NCI-H2171 (cell line): Measurements from ENCODE around the gene ANAPC7.
"Not testable (repeated sequence)": the region's sequence is repeated elsewhere in the genome, so short reads cannot be mapped to it uniquely, and the experiment has no call there.

ENCODE experiments used
- DNase-seq: peaks from one replicate; lab custom pipeline; 2025; lab: John Stamatoyannopoulos, UW

The ANAPC7 gene, protein sequence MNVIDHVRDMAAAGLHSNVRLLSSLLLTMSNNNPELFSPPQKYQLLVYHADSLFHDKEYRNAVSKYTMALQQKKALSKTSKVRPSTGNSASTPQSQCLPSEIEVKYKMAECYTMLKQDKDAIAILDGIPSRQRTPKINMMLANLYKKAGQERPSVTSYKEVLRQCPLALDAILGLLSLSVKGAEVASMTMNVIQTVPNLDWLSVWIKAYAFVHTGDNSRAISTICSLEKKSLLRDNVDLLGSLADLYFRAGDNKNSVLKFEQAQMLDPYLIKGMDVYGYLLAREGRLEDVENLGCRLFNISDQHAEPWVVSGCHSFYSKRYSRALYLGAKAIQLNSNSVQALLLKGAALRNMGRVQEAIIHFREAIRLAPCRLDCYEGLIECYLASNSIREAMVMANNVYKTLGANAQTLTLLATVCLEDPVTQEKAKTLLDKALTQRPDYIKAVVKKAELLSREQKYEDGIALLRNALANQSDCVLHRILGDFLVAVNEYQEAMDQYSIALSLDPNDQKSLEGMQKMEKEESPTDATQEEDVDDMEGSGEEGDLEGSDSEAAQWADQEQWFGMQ

DNA sequence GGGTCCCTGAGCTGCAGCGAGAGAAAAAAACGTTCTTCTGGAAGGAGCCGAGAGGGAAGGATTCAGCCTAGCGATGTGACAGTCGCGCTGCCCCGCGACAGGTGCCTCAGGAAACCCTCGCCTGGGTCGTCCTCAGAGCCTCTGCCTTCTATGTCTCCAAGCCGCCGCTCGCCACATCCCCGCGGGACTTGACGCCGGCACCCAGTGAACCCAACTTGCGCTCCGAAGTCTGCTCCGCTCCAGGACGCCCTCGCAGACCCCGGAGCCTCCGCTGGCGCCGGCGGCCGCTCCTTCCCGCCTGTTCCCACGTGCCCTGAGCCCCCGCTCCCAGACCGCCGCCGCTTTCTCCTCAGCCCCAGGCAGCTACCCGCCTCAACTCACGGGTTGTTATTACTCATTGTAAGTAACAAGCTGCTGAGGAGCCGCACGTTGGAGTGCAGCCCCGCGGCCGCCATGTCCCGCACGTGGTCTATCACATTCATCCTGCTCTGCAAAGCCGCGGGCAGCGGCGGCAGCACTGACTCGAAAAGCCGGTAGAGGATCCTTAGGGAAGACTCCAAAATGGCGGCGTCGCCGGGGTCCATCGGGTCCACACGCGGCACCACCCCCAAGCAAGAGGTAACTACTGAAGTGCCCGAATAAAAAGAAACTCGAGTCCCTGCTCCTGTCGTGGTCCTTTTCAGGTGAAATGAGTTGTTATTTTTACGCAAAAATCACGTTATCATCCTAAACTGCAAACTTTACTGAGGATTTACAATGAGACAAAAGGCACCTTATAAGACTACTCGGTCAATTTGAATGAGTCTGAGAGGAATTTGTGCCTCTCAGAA lies at the start of gene ANAPC7:
ANAPC7 (minus strand) TSS at position 563 of the 830 bp plus-strand sequence; CDS start at position 482, 81 bp downstream.
- peak; percentile 92 for DNase-seq

DNA sequence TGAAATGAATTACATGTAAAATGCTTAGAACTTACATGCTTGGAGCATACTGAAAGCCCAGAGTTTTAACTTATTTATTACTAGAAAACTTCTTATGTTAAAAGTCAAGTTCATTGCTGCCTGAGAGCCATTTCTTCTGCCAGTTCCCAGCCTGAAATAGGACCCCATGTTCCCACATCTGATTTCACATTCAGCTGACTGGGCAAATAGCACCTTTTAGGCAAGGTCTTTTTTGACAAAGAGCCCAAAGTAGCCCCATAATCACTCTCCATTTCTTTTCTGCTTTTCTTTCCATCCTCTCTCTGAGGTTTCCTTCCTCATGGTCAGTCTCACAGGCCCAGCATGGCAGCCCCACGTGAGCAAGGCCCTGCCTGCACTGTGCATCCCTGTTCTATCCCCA lies 47.8 kb upstream of the ANAPC7 start:
- DNase-seq: no peak

DNA sequence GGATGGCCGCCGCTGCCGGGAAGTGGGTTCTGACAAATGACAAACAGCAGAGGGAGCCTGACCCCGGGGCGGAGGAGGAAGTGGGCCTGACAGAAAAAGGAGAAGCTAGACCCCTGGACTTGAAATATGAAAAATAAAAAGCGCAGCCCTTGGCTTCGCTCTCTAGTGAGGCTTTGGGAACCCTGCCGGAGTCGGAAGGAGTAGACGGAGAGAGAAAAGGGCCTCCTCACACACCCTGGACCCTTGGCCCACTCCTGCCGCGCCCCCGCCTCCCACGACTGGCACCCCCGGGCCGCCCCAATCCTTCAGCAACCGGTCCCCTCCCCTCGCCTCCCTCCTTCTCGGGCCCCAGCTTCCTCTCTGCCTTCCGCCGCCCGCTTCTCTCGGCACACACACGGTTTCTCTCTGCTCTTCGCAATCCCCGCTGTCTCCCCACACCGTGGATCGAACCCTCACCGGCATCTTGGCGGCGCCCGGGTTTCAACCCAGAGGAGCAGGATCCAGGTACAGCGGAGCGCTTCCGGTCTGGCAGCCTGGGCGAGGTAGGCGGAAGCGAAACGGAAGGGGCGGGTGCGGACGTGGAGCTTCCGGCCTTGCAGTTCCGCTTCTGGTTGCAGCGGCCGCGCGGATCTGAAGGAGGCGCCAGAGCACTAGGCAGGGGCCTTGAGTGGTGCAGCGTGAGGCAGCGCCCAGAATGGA lies 46.4 kb upstream of the ANAPC7 start, which contains the start of gene ARPC3:
ARPC3 (minus strand) TSS at position 539 of the 699 bp plus-strand sequence; CDS start at position 462, 77 bp downstream.
- DNase-seq: peak; percentile 94

DNA sequence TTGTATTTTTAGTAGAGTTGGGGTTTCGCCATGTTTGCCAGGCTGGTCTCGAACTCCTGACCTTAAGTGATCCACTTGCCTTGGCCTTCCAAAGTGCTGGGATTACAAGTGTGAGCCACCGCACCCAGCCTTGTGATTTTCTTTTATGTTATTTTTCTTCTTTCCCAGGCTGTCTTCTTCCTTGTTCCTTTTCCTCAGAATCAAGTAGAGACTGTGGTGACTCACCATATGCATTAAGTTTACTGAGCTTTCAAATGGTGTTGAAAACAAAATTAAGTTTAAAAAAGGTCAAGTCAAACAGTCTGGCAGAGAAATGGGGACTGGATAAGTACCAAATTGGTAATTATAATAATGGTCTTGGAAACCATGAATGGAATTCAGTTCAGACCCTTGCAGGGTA lies 40.9 kb upstream of the ANAPC7 start:
- no peak for DNase-seq

DNA sequence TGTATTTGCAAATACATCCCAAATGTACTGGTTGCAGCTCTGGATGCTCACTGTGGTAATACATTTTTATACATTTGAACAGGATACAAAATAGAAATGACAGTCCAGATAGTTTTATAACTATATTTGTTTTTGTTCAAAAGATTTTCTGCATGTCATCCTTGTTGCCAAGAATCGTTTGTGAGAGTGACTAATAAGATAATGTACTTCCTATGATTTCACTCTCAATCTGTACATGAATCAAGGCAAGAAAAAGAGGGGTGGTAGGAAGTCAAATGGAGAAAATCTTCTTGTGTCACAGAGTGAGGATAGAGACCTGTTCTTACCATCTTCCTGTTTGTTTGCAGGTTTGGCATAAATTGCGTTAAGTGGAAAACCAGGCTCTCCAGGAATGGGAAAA lies 32.7 kb upstream of the ANAPC7 start:
- DNase-seq: no peak

DNA sequence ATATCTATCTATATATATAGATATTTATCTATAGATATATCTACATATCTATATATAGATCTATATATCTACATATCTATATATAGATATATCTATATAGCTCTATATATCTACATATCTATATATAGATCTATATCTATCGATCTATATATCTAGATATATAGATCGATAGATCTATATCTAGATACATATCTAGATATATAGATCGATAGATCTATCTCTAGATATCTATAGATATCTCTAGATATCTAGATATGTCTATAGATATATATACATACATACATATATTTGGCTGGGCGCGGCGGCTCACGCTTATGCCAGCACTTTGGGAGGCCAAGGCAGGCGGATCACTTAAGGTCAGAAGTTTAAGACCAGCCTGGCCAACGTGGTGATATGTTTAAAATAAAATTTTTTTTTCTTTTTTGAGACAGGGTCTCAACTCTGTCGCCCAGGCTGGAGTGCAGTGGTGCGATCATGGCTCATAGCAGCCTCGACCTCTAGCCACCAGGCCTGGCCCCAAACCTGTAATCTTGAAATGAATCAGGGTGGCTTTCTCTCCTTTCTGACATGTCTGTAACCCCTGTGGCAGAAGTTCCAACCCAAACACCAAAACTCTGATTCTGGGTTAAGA lies 28.6 kb upstream of the ANAPC7 start:
- no peak for DNase-seq

DNA sequence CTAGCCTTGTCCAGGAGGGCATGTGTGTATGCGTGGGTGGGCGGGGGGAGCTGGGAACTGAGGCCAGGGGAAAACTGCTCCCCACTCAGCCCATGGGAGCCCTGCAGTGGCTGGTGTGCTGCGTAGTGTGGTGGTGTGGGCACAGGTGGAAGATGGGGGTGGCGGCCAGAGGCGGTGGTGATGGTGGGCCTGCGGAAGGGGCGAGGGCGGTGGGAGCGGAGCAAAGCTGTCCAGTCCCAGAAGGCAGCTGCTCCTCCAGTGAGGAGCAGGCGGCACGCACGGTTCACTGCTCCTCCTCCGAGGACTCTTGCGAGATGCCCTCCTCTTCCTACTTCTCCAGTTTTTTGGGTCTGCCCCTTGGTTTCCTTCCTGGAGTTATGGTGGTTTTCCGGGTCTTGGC lies 26.2 kb upstream of the ANAPC7 start:
- not testable (repeated sequence) for DNase-seq

DNA sequence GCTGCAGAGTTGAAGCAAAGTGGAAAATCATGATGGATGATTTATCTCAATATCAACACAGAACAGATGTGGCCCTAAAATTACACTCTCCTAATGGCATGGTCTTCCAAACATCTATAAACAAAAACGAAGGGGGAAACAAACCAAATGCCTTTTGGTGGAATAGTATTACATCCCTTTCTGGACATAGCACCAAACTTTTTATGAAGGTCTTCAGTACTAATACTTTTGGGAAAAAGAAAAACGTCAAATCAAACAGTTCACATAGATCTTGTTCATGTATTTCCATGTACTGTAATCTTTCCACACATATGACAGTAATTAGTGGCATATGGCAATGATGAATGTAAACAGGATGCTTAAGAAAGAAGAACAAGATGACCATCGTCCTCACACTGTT lies 22.9 kb upstream of the ANAPC7 start:
- no peak for DNase-seq

DNA sequence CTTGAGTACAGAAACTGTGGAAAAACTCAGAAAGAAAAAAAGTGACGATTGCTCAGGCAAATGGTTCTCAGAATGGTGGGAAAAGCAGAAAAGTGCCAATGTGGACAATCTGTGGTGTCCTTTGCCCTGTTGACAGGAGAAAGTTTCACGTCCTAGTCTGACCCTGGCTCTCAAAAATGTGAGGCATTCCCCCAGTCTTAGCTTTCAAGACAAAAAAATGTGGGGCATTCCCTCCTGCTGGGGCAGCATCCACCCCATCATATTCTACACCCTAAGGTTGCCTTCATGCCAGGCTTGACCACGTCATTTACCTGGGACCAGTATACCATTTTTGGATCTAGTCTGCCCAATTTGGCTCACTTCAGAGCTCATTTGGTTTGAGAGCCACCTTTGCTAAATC lies 20.7 kb upstream of the ANAPC7 start:
- DNase-seq: no peak

DNA sequence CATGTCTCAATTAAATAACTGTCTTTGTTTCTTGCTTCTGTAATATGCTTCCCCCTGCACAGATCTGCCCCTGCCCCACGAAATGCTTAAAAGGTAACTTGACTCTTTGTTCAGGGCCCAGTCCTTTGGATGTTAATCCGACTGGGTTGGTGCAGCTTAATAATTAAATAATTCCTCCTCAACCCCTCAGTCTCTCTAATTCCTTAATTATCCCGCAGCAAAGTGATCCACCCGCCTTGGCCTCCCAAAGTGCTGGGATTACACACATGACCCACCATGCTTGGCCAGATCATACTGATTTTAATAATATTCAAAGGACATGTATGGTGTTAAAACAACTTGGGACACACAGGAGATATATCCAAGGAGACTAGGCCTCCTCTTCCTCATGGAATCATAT lies 18.2 kb upstream of the ANAPC7 start:
- no peak for DNase-seq

DNA sequence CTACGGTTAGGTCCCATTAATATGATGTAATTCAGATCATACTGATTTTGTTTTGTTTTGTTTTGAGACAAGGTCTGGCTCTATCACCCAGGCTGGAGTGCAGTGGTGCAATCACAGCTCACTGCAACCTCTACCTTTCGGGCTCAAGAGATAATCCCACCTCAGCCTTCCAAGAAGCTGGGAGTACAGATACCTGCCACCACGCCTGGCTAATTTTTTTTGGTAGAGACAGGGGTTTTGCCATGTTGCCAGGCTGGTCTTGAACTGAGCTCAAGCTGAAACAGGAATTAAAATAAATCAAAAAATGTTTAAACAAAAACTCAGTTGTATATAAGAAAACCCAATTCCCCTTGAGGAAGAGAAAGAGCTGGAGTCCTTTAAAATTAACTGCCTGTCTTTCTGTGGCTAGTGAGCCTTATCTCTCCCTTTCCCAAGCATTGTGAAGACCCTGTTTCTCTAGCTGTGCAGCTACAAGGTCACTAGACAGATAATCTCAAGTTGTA lies 17.7 kb upstream of the ANAPC7 start:
- no peak for DNase-seq

DNA sequence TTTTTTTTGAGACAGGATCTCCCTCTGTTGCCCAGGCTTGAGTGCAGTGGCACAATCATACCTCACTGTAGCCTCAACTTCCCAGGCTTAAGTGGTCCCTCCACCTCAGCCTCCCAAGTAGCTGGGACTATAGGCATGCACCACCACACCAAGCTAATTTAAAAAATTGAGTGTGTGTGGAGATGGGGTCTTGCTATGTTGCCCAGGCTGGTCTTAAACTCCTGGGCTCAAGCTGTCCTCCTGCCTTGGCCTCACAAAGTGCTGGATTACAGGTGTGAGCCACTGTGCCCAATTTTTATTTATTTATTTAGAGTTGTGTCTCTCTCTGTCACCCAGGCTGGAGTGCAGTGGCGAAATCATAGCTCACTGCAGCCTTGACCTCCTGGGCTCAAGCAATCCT lies 17.1 kb upstream of the ANAPC7 start:
- not testable (repeated sequence) for DNase-seq

DNA sequence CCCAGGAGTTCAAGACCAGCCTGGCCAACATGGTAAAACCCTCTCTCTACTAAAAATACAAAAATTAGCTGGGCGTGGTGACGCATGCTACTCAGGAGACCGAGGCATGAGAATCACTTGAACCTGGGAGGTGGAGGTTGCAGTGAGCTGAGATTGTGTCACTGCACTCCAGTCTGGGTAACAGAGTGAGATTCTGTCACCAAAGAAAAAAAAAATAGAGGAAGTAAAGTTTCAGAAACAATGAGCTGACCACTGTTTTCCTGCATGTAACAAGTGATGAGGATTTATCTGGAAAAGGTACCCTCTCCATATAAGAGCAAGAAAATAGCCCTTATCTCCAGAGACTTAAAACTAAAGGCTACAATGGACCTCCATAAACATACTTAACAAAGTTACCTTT lies 13.6 kb upstream of the ANAPC7 start:
- not testable (repeated sequence) for DNase-seq

DNA sequence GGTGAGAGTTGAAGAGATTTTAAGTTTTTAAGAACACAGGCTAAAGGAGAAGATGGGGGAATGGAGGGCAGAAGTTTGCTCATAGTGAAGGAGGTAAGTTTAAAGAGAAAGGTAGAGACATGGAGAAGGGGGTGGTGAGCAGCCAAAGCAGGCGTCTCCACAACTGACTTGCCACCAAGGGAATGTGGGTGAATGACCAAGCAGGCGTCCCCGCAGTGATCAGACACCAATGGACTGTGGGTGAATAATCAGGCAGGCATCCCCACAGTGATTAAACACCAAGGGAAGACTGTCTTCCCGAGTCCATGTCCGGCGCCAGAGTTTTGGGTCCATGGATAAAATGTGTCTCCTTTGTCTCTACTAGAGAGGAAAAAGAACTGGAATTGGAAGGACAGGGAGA lies 6.6 kb upstream of the ANAPC7 start:
- DNase-seq: not testable (repeated sequence)

DNA sequence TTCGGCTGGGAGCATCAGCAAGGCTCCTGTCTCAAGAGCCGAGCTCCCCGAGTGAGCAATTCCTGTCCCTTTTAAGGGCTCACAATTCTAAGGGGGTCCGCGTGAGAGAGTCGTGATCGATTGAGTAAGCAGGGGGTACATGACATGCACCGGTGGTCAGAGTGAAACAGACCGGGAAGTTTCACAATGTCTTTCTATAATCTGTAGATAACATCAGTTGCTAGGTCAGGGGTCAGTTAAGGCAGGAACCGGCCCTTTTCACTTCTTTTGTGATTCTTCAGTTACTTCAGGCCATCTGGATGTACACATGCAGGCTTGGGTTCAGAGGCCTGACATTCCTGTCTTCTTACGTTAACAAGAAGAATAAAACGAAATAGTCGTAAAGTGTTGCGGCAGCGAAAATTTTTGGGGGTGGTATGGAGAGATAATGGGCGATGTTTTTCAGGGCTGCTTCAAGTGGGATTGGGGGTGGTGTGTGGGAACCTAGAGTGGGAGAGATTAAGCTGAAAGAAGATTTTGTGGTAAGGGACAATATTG lies 1.7 kb upstream of the ANAPC7 start:
- not testable (repeated sequence) for DNase-seq

DNA sequence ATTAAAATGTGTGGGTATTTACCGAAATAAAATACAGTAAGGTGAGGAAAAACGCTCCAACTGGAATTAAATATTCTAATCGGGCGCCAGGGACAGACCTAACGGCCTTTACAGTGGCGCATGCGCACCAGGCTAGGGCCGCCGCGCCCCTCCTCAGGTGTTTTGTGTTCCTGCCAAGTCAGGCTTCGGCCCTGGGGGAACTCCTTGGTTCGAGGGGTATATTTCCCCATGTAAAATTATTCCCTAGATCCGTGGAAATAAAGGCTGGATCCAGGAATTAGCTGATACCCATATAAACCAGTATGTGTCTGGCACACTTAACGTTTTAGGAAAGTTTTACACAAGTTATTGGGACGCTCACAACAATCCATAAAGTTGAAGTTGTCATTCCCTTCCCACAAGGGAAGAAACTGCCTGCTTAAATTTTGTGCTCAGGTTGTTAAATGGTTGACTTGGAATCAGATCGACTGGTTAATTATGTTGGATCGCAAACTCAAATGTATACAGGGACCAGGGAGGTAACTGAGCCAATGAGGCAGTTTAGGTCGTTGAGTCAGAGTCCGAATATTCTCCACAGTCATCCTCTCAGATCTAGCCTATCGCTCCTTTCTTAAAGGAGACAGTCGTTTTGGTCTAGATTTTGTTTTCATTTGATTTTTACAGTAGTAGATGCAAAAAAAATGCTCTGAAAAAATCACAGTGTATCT lies 621 bp upstream of the ANAPC7 start:
- peak; percentile 84 for DNase-seq

DNA sequence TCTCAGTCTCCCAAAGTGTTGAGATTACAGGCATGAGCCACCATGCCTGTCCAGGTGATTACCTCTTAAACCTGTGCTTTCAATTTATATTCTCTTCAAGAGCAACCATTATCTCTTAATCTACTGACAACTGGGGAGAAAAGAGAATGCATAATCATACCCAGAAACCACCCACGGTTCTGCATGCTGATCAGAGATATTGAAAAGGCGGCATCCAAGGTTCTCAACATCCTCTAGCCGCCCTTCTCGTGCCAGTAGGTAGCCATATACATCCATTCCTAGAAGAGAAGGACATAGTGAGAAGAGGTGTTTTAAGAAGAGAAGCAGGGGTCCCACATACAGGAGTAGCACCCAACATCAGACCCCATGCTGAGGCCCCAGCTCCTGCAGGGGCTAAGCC lies 20.8 kb downstream of the ANAPC7 start:
- no peak for DNase-seq

DNA sequence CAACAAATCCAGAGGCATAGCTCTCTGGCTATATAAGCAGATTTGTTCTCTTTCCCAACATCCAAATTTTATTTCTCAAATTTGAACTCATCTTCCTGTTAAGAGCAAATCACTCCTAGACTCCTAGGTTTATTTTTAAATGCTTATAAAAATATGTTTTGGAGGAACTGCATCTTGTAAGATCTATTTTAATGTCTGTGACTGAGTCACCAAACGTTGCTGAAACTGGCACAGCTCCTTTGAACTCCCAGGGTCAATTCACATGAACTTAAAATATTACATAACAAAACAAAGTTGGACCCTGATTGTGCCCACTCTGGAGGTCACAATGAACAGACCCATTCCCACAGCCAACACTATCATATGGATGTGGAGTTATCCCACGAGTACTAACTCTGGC lies 23.9 kb downstream of the ANAPC7 start:
- no peak for DNase-seq

DNA sequence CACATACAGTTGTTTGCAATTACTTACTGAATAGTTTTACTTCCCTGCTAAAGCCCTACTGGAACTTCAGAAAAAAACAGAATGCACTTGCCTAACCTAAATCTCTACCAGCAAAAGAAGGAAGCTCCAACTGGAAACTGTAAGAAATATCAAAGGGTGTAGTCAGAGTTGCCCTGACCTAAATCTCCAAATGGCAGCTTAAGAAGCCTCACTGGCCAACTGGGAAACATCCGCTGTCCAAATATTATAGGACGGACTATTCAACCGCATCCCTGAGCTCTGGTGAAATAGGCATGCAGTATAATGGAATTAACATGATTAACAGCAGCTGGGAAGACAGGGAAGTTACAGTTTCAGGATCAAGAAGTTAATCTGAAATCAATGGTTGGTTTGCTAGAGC lies 24.3 kb downstream of the ANAPC7 start:
- DNase-seq: no peak

DNA sequence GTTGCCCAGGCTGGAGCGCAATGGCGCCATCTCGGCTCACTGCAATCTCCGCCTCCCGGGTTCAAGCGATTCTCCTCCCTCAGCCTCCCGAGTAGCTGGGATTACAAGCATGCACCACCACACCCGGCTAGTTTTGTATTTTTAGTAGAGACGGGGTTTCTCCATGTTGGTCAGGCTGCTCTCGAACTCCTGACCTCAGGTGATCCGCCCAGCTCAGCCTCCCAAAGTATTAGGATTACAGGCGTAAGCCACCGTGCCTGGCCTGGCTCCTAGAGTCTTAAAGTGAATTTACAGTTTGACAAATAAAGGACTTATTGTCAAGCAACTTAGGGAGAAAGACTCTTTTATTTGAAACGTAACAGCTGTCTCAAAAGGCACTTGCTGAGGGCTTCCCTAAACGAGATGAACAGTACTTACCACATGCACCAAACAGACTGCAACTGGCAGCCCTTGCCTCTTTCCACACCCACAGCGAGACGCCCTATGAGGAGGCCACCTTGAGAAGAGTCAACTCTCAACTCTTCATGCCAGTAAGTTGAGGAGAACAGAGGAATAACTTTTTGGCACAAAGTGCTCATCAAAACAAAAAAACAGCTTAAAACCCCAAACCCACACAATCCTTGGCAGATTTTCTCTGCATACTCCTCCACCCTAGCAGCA lies 25.2 kb downstream of the ANAPC7 start:
- DNase-seq: not testable (repeated sequence)
